BE2C (cell line): Measurements from ENCODE around the gene KCTD5.

Source experiments
- DNase-seq: peaks from one replicate; pipeline ENCODE4 v3.0.0-alpha.2; 2020
- H3K27me3 ChIP-seq: fragments of 250-450 bp; sonication (Bioruptor Pico); 2 replicates; pipeline ENCODE4 v1.5.1; 2020; ENCODE audit warnings: mild to moderate bottlenecking
- H3K36me3 ChIP-seq: fragments of 250-450 bp; sonication (Bioruptor Pico); 2 replicates; pipeline ENCODE4 v1.5.1; 2020; ENCODE audit warnings: mild to moderate bottlenecking
- H3K4me1 ChIP-seq: fragments of 250-450 bp; sonication (Bioruptor Pico); 2 replicates; pipeline ENCODE4 v1.5.1; 2020
- H3K4me3 ChIP-seq: 2 replicates; pipeline ENCODE4 v1.5.1; 2011; ENCODE audit warnings: low read depth, low read length
- H3K9me3 ChIP-seq: fragments of 250-450 bp; sonication (Bioruptor Pico); 2 replicates; pipeline ENCODE4 v1.5.1; 2020
- CTCF ChIP-seq: IDR thresholded peaks from 2 replicates; pipeline ENCODE4 v1.5.1; 2012; ENCODE audit warnings: mild to moderate bottlenecking, low read depth, low read length

The KCTD5 gene

GRCh38 chr16:2739625-2740430 is 57.5 kb downstream of the KCTD5 start:
- Histone ChIP-seq H3K36me3 (no peaks in the 10 kb centered on the region), H3K9me3 (no peaks in the 10 kb centered on the region), H3K4me3 (no peak overlapping the region), H3K4me1 (no peaks in the 10 kb centered on the region), H3K27me3 (no peaks in the 10 kb centered on the region)
- DNase-seq: no peak
- TF ChIP-seq CTCF: no peak

- TF ChIP-seq CTCF: no peak
- no peak for DNase-seq
- no peak overlapping the region for H3K4me3 ChIP-seq
- H3K4me1 ChIP-seq: no peaks in the 10 kb centered on the region
- H3K36me3 ChIP-seq: no peaks in the 10 kb centered on the region
- H3K9me3 ChIP-seq: no peaks in the 10 kb centered on the region
- no peaks in the 10 kb centered on the region for H3K27me3 ChIP-seq
Observed at GRCh38 chr16:2740476-2740875, 58.2 kb downstream of the KCTD5 start.

GRCh38 chr16:2741168-2741567 is 58.8 kb downstream of the KCTD5 start:
- Histone ChIP-seq H3K4me3 (no peak overlapping the region), H3K9me3 (no peaks in the 10 kb centered on the region), H3K27me3 (no peaks in the 10 kb centered on the region), H3K4me1 (no peaks in the 10 kb centered on the region), H3K36me3 (no peaks in the 10 kb centered on the region)
- no peak for TF ChIP-seq CTCF
- DNase-seq: no peak

GRCh38 chr16:2742323-2743006 is 60.1 kb downstream of the KCTD5 start:
- no peaks in the 10 kb centered on the region for H3K27me3 ChIP-seq
- H3K4me1 ChIP-seq: no peaks in the 10 kb centered on the region
- H3K9me3 ChIP-seq: no peaks in the 10 kb centered on the region
- no peak for TF ChIP-seq CTCF
- DNase-seq: no peak
- no peak overlapping the region for H3K4me3 ChIP-seq
- no peaks in the 10 kb centered on the region for H3K36me3 ChIP-seq

GRCh38 chr16:2743007-2743810 is 60.9 kb downstream of the KCTD5 start:
- DNase-seq: no peak
- H3K27me3 ChIP-seq: no peaks in the 10 kb centered on the region
- H3K9me3 ChIP-seq: no peaks in the 10 kb centered on the region
- no peaks in the 10 kb centered on the region for H3K36me3 ChIP-seq
- no peak for TF ChIP-seq CTCF
- no peaks in the 10 kb centered on the region for H3K4me1 ChIP-seq
- H3K4me3 ChIP-seq: no peak overlapping the region
